Neutrophil (primary cell): Measurements from ENCODE around the gene UBASH3B.

ENCODE experiments used
- H3K27ac ChIP-seq: fragments of 200-600 bp; sonication (generic); 2 replicates; pipeline ENCODE4 v1.5.1; 2016; ENCODE audit warnings: mild to moderate bottlenecking, moderate library complexity
- H3K27me3 ChIP-seq: fragments of 200-600 bp; sonication (generic); 2 replicates; pipeline ENCODE4 v1.6.0; 2016; ENCODE audit warnings: mild to moderate bottlenecking
- H3K36me3 ChIP-seq: fragments of 200-600 bp; sonication (generic); 2 replicates; pipeline ENCODE4 v1.5.1; 2017
- H3K4me1 ChIP-seq, 2 experiments: fragments of 200-600 bp in 1 of 2; sonication (generic) in 1 of 2; 1 replicate in 1 of 2; 2 replicates in 1 of 2; pipeline versions ENCODE4 v1.5.1 to v1.6.1; 2013 to 2016; ENCODE audit warnings: low read depth in 1 of 2, low read length in 1 of 2, mild to moderate bottlenecking in 1 of 2, moderate library complexity in 1 of 2; ENCODE audit not compliant: control insufficient read depth in 1 of 2, insufficient read depth in 1 of 2
- H3K4me3 ChIP-seq, 2 experiments: fragments of 200-600 bp in 1 of 2; sonication (generic) in 1 of 2; 1 replicate in 1 of 2; 2 replicates in 1 of 2; pipeline ENCODE4 v1.5.1; 2013 to 2016; ENCODE audit warnings: low read depth in 1 of 2, low read length in 1 of 2, mild to moderate bottlenecking in 1 of 2, moderate library complexity in 1 of 2
- H3K9me3 ChIP-seq: fragments of 200-600 bp; sonication (generic); 2 replicates; pipeline ENCODE4 v1.5.1; 2016
- TF ChIP-seq, protein P1 (sequence below): fragments of 200-600 bp; sonication (generic); IDR thresholded peaks from 2 replicates; pipeline ENCODE4 v1.5.1; 2016; ENCODE audit warnings: antibody characterized with exemption

The UBASH3B gene

DNA sequence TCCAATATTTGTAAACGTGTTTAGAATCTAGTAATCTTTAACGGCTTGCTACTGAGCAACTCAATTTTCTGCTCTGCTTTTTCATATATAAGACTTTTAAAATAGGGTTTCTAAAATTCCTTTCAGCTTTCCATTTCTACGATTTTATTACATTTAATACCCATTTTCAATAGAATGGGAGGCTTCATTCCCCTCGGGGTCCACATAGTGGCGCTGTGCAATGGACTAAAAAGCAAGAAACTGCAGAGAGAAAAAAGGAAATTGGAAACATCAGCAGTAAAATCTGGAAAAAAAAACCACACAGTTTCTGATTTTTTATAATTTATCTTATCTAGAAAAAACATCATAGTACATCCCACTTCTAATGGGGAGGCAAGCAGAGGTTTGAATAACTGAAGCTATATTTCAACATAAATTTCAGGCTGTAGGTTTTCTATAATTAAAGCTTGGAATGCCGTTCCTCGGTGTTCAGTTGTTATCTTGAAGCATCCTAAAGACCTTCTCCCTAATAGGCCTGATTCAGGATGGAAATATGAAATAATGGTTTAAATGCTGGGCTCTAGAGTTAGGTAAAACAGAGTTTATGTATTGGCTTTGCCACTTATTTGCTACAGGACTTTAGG, 208.3 kb downstream of the UBASH3B start:
- Histone ChIP-seq H3K27ac (no peak overlapping the region), H3K36me3 (no peaks in the 10 kb centered on the region), H3K4me3 (no peak overlapping the region)

More for the DNA sequence above, 208.3 kb downstream of the UBASH3B start:
- Histone ChIP-seq H3K9me3 (no peaks in the 10 kb centered on the region), H3K27me3 (peaks cover 33% of the 10 kb centered on the region), H3K4me1 (peaks cover 0 to 2% of the 10 kb centered on the region in 2 experiments)
- TF ChIP-seq, protein P1, sequence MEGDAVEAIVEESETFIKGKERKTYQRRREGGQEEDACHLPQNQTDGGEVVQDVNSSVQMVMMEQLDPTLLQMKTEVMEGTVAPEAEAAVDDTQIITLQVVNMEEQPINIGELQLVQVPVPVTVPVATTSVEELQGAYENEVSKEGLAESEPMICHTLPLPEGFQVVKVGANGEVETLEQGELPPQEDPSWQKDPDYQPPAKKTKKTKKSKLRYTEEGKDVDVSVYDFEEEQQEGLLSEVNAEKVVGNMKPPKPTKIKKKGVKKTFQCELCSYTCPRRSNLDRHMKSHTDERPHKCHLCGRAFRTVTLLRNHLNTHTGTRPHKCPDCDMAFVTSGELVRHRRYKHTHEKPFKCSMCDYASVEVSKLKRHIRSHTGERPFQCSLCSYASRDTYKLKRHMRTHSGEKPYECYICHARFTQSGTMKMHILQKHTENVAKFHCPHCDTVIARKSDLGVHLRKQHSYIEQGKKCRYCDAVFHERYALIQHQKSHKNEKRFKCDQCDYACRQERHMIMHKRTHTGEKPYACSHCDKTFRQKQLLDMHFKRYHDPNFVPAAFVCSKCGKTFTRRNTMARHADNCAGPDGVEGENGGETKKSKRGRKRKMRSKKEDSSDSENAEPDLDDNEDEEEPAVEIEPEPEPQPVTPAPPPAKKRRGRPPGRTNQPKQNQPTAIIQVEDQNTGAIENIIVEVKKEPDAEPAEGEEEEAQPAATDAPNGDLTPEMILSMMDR, result no peak
